A549 (cell line): ENCODE data around the gene ZBTB48. TPM values are rescaled to one million over a fixed set of nuclear protein-coding genes. Genes with fewer than 3 reads are reported as not detected.
A peak's percentile ranks its signal among the peaks of the same experiment; 100 is the strongest.

ENCODE experiments used
- ATAC-seq, 2 experiments: fragments of 200-7000 bp in 1 of 2; fragments of >200 bp in 1 of 2; cut with Nextera tagmentation in 1 of 2; cut with Tn5 transposase in 1 of 2; 3 replicates each; pipeline versions ENCODE4 v1.8.0 to v1.9.1; 2018 to 2020; ENCODE audit warnings: mild to moderate bottlenecking in 1 of 2, moderate library complexity in 1 of 2
- CTCF ChIA-PET: fragments of 300-600 bp; sonication (Branson Sonifier 250); formaldehyde crosslinking; extraction: SDS; loops from one replicate; lab custom pipeline; 2021; ENCODE audit warnings: antibody characterized with exemption, inconsistent platforms; lab: Yijun Ruan, JAX
- POLR2A ChIA-PET: fragments of 350-600 bp; formaldehyde crosslinking; extraction: SDS; loops from one replicate; lab custom pipeline; 2021; ENCODE audit warnings: antibody characterized with exemption, inconsistent platforms; lab: Yijun Ruan, JAX
- DNase-seq, 2 experiments: peaks; one replicate each; pipeline versions ENCODE4 v3.0.0 to v3.0.0-alpha.2; 2011 to 2016; ENCODE audit warnings: low read depth in 1 of 2, low spot score in 1 of 2
- FAIRE-seq: peaks from 2 replicates; lab custom pipeline; 2011; peaks lifted over from hg19 to GRCh38; lab: Jason Lieb, UNC
- H3K27ac ChIP-seq, 2 experiments: fragments of >200 bp; sonication (Bioruptor Twin); formaldehyde crosslinking; 3 replicates each; pipeline ENCODE4 v1.5.1; 2016 to 2017
- H3K4me1 ChIP-seq: fragments of >200 bp; sonication (Bioruptor Twin); formaldehyde crosslinking; 3 replicates; pipeline ENCODE4 v1.6.1; 2016
- H3K4me2 ChIP-seq: fragments of >200 bp; sonication (Bioruptor Twin); formaldehyde crosslinking; 3 replicates; pipeline ENCODE4 v1.6.1; 2016
- H3K4me3 ChIP-seq: fragments of >200 bp; sonication (Bioruptor Twin); formaldehyde crosslinking; 3 replicates; pipeline ENCODE4 v1.5.1; 2016
- H3K9me3 ChIP-seq: fragments of >200 bp; sonication (Bioruptor Twin); formaldehyde crosslinking; 3 replicates; pipeline ENCODE4 v1.6.1; 2016
- CEBPB ChIP-seq, 2 experiments: fragments of >200 bp in 1 of 2; sonication (Bioruptor Twin) in 1 of 2; formaldehyde crosslinking in 1 of 2; IDR thresholded peaks; 2 replicates each; pipeline ENCODE4 v1.6.1; 2012 to 2016
- EHF ChIP-seq: fragments of 250-450 bp; sonication (Bioruptor Pico); IDR thresholded peaks from 2 replicates; pipeline ENCODE4 v1.5.0; 2020; ENCODE audit warnings: mild to moderate bottlenecking
- EP300 ChIP-seq, 2 experiments: fragments of >200 bp; sonication (Bioruptor Twin); formaldehyde crosslinking; IDR thresholded peaks; 2 replicates in 1 of 2; 3 replicates in 1 of 2; pipeline ENCODE4 v1.6.1; 2016 to 2017
- HOXB5 ChIP-seq: fragments of 250-450 bp; sonication (Bioruptor Pico); IDR thresholded peaks from 2 replicates; pipeline ENCODE4 v1.5.0; 2020; ENCODE audit warnings: mild to moderate bottlenecking, moderate library complexity
- MAFK ChIP-seq: fragments of 450-650 bp; IDR thresholded peaks from 2 replicates; pipeline ENCODE4 v1.6.1; 2014; ENCODE audit not compliant: partially characterized antibody
- MYC ChIP-seq: IDR thresholded peaks from 2 replicates; pipeline ENCODE4 v1.6.1; 2012; ENCODE audit warnings: mild to moderate bottlenecking, inconsistent platforms, low read length, improper control_type of control experiment, borderline replicate concordance
- POLR2A ChIP-seq: IDR thresholded peaks from 2 replicates; pipeline ENCODE4 v1.6.1; 2012; ENCODE audit warnings: mild to moderate bottlenecking, low read length
- RAD21 ChIP-seq, 2 experiments: fragments of >200 bp in 1 of 2; sonication (Bioruptor Twin) in 1 of 2; formaldehyde crosslinking in 1 of 2; IDR thresholded peaks in 1 of 2; conservative IDR thresholded peaks in 1 of 2; 2 replicates in 1 of 2; 3 replicates in 1 of 2; pipeline ENCODE4 v1.6.1; 2012 to 2018; ENCODE audit warnings: inconsistent platforms in 1 of 2
- SMC3 ChIP-seq: fragments of >200 bp; sonication (Bioruptor Twin); formaldehyde crosslinking; IDR thresholded peaks from 3 replicates; pipeline ENCODE4 v1.6.1; 2018; ENCODE audit warnings: inconsistent platforms
- TP53 ChIP-seq: fragments of 250-450 bp; sonication (Bioruptor Pico); IDR thresholded peaks from 2 replicates; pipeline ENCODE4 v1.5.0; 2021; ENCODE audit warnings: mild to moderate bottlenecking, moderate library complexity
- ZNF302 ChIP-seq: fragments of 250-450 bp; sonication (Bioruptor Pico); IDR thresholded peaks from 2 replicates; pipeline ENCODE4 v1.9.0; 2021; ENCODE audit warnings: inconsistent platforms, mild to moderate bottlenecking, moderate library complexity
- ZSCAN20 ChIP-seq: fragments of 250-450 bp; sonication (Bioruptor Pico); IDR thresholded peaks from 2 replicates; pipeline ENCODE4 v1.8.0; 2022; ENCODE audit warnings: mild to moderate bottlenecking, moderate library complexity
- WGBS: methylation state at CpG from one replicate; pipeline ENCODE4 v1.1.6; 2017; ENCODE audit errors: missing lambda C conversion rate; 5-methylcytosine and 5-hydroxymethylcytosine counted together
- polyA plus RNA-seq, 4 experiments: library from polyadenylated mRNA; depleted of rRNA in 3 of 4; stranded (reverse); fragments of >200 nt; fragmentation: RNase III in 1 of 4; extraction: RNeasy Plus Mini Kit Qiagen cat#74134 plus additional on column Dnase treatment in 1 of 4; gene quantifications; 2 replicates in 3 of 4; 3 replicates in 1 of 4; pipeline ENCODE4 v1.2.3, GENCODE V29; 2011 to 2017
- TF ChIP-seq, protein P1 (sequence below): fragments of 250-450 bp; sonication (Bioruptor Pico); IDR thresholded peaks from 2 replicates; pipeline ENCODE4 v1.5.0; 2021; ENCODE audit warnings: mild to moderate bottlenecking, moderate library complexity, borderline replicate concordance
- TF ChIP-seq, protein P2 (sequence below): IDR thresholded peaks from 2 replicates; pipeline ENCODE4 v1.6.1; 2012
- TF ChIP-seq, protein P3 (sequence below): fragments of >200 bp; sonication (Bioruptor Twin); formaldehyde crosslinking; IDR thresholded peaks from 3 replicates; pipeline ENCODE4 v1.5.1; 2016

Gene ZBTB48
- polyA plus RNA-seq, 2 of the 4 experiments (the other 2 are of a cell fraction), result 8.0 to 13.1 TPM

DNA sequence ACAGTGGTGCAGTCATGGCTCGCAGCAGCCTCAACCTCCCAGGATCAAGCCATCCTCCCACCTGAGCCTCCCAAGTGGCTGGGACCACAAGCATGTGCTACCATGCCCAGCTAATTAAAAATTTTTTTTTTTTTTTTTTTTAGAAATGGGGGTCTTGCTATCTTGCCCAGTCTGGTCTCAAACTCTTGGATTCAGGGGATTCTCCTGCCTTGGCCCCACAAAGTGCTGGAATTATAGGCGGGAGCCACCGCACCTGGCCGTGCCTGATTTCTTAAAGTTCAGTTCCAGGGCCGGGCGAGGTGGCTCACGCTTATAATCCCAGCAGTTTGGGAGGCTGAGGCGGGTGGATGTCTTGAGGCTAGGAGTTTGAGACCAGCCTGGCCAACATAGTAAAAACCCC is 51.3 kb downstream of the ZBTB48 start (continued):
- TF ChIP-seq, protein P1, sequence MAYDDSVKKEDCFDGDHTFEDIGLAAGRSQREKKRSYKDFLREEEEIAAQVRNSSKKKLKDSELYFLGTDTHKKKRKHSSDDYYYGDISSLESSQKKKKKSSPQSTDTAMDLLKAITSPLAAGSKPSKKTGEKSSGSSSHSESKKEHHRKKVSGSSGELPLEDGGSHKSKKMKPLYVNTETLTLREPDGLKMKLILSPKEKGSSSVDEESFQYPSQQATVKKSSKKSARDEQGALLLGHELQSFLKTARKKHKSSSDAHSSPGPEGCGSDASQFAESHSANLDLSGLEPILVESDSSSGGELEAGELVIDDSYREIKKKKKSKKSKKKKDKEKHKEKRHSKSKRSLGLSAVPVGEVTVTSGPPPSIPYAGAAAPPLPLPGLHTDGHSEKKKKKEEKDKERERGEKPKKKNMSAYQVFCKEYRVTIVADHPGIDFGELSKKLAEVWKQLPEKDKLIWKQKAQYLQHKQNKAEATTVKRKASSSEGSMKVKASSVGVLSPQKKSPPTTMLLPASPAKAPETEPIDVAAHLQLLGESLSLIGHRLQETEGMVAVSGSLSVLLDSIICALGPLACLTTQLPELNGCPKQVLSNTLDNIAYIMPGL (CRISPR knock-in tag), result no peak

DNA sequence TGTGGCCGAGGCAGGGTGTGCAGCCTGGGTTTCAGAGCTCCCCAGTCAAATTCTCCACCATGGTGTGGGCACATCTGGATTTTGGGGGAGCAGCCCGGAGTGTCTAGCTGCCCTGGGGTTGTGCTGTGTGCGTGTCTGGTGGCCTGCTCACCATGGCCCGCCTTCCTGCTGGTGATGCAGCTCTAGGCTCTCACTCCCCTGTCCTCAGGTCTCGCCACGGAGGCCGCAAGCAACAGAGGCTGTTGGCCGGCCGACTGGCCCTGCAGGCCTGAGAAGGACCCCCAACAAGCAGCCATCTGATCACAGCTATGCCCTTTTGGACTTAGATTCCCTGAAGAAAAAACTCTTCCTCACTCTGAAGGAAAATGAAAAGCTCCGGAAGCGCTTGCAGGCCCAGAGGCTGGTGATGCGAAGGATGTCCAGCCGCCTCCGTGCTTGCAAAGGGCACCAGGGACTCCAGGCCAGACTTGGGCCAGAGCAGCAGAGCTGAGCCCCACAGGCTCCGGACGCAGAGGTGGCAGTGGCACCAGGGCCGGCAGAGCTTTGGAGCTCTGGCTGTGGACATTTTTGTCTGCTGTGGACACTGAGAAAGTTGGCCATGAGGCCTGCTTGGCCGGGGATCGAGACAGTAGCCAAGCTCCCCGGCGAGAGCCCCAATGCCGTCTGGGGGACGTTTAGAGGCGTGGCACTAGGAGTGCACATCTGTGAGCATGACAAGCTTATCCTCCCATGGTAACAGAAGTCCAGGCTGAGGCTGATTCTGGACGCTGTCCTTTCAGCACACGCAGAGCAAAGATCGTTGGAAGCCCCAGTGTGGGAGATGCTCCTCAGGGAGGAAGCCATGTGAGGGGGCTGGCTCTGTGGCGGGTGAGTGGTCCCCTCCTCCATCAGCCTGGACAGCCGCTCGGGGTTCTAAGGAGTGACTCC is 53.1 kb downstream of the ZBTB48 start:
- TF ChIP-seq ZNF302 (CRISPR knock-in tag) (no peak), EHF (CRISPR knock-in tag) (no peak), MAFK (no peak), ZSCAN20 (CRISPR knock-in tag) (no peak), POLR2A (no peak), CEBPB (IDR thresholded peaks at IDR 0.05) (no peak), EP300 (IDR thresholded peaks at IDR 0.05) (no peak), MYC (no peak)
- TF ChIP-seq, protein P2, sequence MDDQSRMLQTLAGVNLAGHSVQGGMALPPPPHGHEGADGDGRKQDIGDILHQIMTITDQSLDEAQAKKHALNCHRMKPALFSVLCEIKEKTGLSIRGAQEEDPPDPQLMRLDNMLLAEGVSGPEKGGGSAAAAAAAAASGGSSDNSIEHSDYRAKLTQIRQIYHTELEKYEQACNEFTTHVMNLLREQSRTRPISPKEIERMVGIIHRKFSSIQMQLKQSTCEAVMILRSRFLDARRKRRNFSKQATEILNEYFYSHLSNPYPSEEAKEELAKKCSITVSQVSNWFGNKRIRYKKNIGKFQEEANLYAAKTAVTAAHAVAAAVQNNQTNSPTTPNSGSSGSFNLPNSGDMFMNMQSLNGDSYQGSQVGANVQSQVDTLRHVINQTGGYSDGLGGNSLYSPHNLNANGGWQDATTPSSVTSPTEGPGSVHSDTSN, result no peak
- Histone ChIP-seq H3K27ac (no peak overlapping the region), H3K4me3 (no peak overlapping the region), H3K4me2 (no peak overlapping the region), H3K4me1 (no peaks in the 10 kb centered on the region), H3K9me3 (no peaks in the 10 kb centered on the region)
- DNase-seq (no peak), FAIRE-seq (no peak), ATAC-seq (no peak)
- ChIA-PET CTCF (interaction anchor here (0.8 to 2.1 kb wide), 7 partner anchors 10 to 146 kb away, joined by 3 to 5 read pairs (median 3); partner anchors contain the start of genes NOL9 and TAS1R1), POLR2A (no interaction called here)
- WGBS, result 92% methylated on average over 7 of the region's 30 CpGs

DNA sequence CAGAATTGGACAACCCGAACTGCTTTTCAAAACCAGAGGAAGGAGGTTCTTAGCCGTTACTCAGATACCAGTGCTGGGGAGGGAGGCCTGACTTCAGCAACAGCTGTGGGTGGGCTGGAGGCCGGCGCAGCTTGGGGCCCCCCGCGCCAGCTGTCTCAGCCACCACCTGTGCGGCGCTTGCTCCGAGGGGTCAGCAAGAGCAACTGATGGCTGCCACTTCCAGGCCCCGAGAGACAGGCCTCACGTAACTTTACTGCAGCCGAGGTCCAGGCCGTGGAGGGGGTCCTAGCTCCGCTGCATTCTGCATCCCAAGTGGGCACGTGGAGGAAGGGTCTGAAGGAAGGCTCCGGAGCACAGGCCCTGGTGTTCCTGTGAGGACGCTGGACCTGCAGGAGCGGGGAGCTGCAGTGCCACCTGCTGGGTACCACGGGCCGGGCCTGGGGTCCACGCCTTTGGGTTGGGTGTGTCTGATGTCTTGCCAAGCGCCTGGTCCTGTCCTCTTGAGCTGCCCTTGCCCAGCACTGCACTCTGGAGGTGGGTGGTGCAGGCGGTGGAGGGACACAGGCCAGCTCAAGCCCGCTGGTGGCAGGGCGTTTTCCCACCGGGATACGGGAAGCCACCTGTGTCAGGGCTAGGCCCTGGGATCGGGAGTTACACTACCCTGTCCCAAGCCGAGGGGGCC is 54.7 kb downstream of the ZBTB48 start:
- WGBS, result 92% methylated on average over 8 of the region's 29 CpGs
- no peak overlapping the region for H3K4me2 ChIP-seq
- H3K4me3 ChIP-seq, result no peak overlapping the region
- ATAC-seq (peak; percentile 77 to 86), FAIRE-seq (no peak), DNase-seq (peak; percentile 38 to 61)
- ChIA-PET POLR2A (interaction anchor here (0.6 kb wide), 1 partner anchor 80 kb away, joined by 3 read pairs; the partner anchor contains the start of gene NOL9), CTCF (interaction anchor here (0.6 to 3.5 kb wide), 10 partner anchors 11 to 148 kb away, joined by 3 to 21 read pairs (median 4); partner anchors contain the start of genes NOL9 and TAS1R1)
- TF ChIP-seq, protein P3, sequence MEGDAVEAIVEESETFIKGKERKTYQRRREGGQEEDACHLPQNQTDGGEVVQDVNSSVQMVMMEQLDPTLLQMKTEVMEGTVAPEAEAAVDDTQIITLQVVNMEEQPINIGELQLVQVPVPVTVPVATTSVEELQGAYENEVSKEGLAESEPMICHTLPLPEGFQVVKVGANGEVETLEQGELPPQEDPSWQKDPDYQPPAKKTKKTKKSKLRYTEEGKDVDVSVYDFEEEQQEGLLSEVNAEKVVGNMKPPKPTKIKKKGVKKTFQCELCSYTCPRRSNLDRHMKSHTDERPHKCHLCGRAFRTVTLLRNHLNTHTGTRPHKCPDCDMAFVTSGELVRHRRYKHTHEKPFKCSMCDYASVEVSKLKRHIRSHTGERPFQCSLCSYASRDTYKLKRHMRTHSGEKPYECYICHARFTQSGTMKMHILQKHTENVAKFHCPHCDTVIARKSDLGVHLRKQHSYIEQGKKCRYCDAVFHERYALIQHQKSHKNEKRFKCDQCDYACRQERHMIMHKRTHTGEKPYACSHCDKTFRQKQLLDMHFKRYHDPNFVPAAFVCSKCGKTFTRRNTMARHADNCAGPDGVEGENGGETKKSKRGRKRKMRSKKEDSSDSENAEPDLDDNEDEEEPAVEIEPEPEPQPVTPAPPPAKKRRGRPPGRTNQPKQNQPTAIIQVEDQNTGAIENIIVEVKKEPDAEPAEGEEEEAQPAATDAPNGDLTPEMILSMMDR, result peak; percentile 35; the same call in 2 of the 3 replicates
- TF ChIP-seq TP53 (no peak), HOXB5 (CRISPR knock-in tag) (no peak), RAD21 (conservative IDR thresholded peaks at IDR 0.05 in 1 of 2, IDR thresholded peaks at IDR 0.05 in 1 of 2) (peak; percentile 39 to 42; a peak in 3 of 5 replicates), SMC3 (0 out of 3 replicates have a peak, but pooled peaks have one; percentile 24)
- H3K4me1 ChIP-seq, result no peaks in the 10 kb centered on the region
- no peaks in the 10 kb centered on the region for H3K9me3 ChIP-seq
- H3K27ac ChIP-seq, result no peak overlapping the region
